T-helper 9 cell (primary cell): Measurements from ENCODE around the gene ATP2B2.

Experiments used
- DNase-seq: peaks from one replicate; pipeline ENCODE4 v3.0.0-alpha.2; 2020

Gene ATP2B2

DNA sequence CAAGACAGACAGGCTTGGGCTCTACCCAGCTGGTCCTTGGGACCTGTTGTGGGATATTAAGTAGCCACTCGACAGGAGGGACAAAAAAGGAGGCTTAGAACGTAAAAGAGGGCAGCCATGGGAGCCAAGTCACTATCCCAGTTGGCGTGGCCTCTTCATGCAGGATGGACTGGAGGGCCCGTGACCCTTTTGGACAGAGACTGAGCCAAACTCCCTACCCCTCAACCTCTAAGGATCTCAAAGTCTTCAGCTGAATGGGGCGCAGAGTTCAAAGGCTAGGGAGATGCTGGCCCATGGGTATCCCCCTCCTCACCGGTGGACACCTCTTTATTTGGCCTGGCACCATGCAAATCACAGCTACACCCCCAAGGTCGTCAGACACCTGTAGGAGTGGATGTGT is 126.6 kb downstream of the ATP2B2 start:
- DNase-seq = no peak

DNA sequence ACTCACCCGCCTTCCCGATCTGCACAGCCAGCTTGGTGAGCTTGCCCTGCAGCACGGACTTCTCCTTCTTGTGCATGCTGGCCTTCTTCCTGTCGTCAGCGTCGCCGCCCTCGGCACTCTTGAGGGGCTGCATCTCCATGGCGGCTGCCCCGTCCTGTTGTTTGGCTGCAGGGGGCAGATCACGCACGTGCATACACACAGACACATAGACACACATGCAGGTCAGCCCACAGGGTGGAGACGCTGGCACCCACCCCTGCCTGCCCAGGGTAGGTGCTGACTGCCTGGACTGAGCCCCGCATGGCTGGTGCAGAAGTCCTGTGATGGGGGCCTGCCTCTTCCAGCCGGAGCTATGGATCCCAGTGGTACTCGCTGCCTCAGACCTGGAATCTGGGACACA is 127.1 kb downstream of the ATP2B2 start:
- DNase-seq = no peak

DNA sequence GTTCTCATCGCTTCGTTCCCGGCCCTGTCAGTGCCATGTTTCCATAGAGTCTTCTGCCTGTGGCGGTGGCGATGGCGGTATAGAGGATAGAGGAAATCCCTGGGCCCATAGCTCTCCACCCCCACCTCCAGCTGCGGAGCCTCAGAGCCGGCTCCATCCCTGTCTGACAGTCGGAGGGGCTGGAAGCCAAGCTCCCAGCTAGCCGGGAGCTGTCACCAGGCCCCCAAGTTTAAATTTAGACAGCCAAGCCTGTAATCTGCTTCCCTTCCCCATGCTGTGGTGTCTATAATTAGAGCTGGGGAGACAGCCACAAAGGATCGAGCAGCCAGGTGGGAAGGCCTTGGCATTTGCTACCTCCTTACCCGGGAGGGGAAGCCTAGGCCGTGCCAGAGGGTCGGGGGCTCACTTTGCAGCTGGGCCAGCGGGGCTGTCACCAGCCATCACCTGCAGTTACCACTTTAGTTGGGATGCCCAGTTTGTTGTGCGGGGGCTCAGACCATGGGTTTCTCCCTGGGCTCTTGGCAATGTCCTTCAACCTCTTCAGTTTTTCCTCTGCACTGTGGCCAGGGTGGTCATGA is 128.1 kb downstream of the ATP2B2 start:
- DNase-seq = no peak

- DNase-seq = no peak
Measured at GRCh38 chr3:10376353-10376752, 129.0 kb downstream of the ATP2B2 start.

DNA sequence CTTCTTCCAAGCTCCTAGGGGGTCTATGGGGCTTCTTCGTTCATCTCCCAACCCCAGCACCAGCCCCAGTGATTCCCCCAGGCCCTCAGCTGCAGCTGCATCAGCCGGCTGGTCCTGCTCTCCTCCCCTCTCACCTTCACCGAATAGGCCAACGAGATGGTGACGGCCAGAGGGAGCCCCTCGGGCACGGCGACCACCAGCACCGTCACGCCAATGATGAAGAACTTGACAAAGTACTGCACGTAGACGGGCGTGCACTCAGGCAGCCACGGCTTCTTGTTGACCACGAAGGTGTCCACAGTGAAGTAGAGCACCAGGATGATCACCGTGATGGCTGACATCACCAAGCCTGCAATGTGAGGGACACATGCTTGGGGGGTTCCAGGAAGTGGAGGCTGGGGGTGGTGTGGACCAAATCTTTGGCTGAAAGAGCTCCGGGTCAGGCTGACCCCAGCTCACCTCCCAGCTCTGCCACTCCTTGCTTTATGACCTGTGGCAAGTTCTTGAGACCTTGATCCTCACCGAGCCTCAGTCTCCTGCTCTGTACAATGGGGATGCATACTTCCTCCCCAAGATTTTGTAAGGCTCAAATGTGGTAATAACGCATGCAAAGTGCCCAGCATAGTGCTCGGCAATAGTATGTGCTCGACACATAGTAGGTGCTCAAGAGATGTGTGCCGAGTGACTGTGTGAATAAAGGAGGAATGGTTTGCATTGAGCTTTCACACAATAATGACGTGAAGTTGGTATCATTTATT is 129.9 kb downstream of the ATP2B2 start:
- DNase-seq = no peak

DNA sequence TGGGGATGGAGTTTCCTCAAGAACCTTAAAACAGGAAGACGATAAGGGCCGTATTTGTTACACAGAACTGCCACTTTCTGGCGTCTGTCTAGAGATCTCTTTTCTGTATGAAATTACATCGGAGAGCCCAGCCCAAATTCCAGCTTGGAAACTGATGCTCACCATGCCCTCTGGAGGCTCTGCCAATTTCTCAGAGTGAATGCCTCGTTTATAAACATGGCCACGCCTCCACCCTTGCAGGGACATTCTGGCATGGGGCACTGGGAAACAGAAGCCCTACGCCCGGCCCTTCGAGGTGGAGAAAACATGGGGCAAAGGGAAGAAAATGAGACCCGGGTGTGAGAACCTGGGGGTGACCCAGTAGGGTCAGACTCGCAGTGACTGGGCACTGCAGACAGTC is 131.1 kb downstream of the ATP2B2 start:
- DNase-seq = no peak

DNA sequence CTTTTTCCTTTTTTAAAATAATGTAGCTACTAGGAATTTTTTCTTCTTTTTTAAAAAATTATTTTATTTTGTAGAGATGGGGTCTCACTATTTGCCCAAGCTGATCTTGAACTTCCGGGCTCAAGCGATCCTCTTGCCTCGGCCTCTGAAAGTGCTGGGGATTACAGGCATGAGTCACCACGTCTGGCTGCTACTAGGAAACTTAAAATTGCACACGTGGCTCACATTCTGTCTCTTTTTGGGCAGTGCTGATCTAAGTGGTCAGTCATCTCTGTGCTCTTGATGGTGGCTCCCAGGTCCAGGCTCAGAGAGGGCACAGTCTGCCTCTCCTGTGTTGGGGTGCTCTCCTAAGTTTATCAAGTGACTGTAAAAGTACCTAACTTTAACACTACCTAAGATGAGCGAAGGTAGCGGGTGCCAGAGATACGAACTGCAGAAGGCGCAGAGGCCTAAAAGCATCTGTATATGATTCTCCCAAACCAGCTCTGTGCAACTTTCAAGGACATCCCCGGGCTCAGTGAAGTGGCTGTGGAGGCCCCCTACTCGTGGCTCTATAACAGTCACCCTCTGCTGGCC is 131.6 kb downstream of the ATP2B2 start:
- DNase-seq = no peak

GRCh38 chr3:10371789-10372188 is 133.6 kb downstream of the ATP2B2 start:
- DNase-seq = no peak

- DNase-seq = no peak
Measured at GRCh38 chr3:10371167-10371566, 134.2 kb downstream of the ATP2B2 start.

GRCh38 chr3:10370429-10370828 is 135.0 kb downstream of the ATP2B2 start:
- DNase-seq = no peak

DNA sequence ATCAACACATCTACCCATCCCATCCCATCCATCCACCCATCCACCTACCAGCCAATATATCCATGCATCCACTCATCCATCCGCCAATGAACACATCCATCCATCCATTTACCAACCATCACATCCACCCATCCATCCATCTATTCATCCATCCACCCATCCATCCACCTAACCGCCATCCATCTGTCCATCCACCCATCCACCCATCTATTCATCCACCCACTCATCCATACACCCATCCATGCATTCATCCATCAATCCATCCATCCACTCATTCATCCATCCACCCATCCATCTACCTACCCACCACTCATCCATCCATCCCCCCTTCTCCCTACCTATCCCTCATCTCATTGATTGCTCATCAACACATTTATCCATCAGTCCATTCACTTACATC is 136.9 kb downstream of the ATP2B2 start:
- DNase-seq = no peak

GRCh38 chr3:10367506-10367905 is 137.9 kb downstream of the ATP2B2 start:
- no peak for DNase-seq

DNA sequence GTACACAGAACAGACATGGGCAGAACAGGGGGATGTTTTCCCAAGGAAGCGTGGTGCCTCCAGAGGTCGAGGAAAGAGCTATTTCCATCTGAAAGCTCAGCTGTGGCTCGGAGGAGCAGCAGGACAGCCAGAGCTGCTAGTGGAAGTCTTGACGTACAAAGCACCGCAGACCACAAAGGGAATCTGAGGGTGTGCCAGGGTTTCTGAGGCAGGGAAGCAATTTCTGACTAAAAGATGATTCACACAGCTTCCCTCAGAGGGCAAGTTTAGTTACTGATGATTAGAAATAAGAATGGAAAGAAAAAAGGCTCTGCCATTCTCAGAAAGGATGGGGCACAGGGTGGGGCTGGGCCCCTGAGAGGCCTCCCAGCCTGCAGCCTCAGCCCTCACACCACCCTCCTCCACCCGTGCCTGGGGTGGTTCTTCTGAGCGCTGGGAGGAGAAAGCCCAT is 138.7 kb downstream of the ATP2B2 start:
- no peak for DNase-seq

- no peak for DNase-seq
Measured at GRCh38 chr3:10365791-10366190, 139.6 kb downstream of the ATP2B2 start.

GRCh38 chr3:10365316-10365715 is 140.1 kb downstream of the ATP2B2 start:
- DNase-seq = no peak

DNA sequence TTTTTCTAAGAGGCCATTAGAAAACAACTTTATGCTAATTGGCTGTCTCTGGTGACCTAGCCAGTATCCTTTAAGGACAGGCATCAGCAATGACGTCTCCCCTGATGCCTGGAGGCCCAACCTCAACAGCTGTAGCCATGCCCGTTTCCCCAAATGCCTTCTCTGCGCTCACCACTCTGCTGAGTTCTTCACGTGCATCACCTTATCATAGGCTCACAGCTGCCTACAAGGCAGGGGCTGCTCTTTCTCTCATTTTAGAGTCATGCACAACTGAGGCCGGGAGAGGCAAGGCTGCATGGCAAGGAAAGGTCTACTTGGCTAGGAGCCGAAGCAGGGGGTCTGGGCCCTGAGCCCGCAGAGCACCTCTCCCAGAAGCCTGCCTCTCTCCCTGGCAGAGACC is 140.6 kb downstream of the ATP2B2 start:
- DNase-seq = no peak

GRCh38 chr3:10363935-10364334 is 141.5 kb downstream of the ATP2B2 start:
- DNase-seq = no peak

DNA sequence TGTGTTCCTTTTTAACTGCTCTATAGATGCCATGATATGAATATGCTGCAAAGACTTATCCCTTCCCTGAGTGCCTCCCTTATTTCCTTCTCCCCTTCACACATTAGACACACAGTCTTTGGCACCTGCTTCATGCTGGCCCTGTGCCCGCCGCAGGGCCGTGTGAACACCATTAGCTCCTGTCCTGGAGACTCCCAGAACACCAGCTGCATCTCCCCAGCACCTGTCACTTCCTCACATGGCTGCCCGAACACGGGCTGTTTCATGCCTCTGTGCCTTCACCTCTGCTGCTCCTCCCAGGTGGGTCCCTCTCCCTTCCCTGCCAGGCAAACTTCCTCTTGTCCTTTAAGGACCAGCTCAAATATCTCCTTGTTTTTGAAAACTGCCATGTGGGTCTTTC is 144.0 kb downstream of the ATP2B2 start:
- DNase-seq = no peak

DNA sequence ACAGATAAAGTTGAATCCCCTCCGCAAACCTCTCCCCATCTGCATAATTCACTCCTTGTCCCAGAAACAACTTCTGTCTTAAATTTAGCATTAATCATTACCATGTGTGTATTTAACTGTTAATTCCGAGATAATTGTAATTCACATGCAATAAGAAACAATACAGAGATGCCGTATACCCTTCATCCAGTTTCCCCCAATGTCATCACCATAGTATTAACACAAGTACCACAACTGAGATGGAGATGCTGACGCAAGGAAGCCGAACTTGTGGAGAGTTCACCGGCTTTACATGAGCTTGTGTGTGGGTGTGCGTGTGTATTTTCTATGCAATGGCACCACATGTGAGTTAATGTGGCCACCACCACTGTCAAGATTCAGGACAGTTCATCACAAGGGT is 144.9 kb downstream of the ATP2B2 start:
- no peak for DNase-seq

DNA sequence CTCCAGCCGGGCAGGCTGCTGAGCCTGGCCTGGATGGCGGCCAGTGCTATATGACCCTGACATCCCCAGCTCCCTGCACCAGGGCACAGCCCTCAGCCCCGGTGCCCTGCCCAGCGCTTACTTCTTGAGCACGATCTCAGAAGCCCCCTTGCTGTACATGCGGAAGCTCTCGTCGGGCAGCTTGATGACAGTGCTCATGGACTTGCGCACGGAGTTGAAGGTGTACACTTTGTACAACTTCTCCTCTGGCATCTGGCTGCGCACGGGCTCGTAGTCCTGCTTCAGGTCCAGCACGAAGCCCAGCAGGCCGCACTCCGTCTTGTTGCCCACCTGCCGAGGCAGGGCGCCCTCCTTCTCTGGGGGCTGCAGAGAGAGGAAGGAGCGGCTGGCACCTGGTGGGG is 145.6 kb downstream of the ATP2B2 start:
- DNase-seq = no peak

- no peak for DNase-seq
Measured at GRCh38 chr3:10358309-10358980, 146.9 kb downstream of the ATP2B2 start.

- no peak for DNase-seq
Measured at GRCh38 chr3:10357592-10358308, 147.6 kb downstream of the ATP2B2 start.

DNA sequence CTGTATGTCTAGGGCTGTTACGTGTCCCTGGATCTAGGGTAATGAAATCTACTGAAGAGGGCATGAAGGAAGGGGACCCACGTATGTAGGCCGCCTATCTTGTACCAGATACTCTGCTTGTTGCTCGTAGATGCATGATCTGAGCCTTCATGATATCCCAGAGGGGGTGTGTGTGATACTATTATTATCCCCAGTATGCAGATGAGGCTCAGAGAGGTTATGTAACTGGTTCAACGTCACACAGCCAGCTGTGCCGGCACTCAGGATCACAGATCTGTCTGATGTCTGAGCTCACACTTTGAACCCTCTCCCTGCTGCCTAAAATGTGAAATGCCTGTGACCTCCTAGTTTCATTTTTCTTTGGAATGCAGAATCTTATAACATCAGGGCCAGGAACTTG is 148.3 kb downstream of the ATP2B2 start:
- DNase-seq = no peak
